Lower leg skin (tissue), 3 donors: Measurements from ENCODE around the gene CRYM.

ENCODE experiments used
- CTCF ChIP-seq, 3 donors: fragments of 450-650 bp; IDR thresholded peaks; one replicate each; pipeline ENCODE4 v1.5.1; 2016; ENCODE audit warnings: antibody characterized with exemption in 3 of 3, mild to moderate bottlenecking in 3 of 3, moderate library complexity in 2 of 3
- POLR2A ChIP-seq, 2 donors: fragments of 450-650 bp; IDR thresholded peaks; one replicate each; pipeline ENCODE4 v1.6.1; 2016 to 2017; ENCODE audit warnings: antibody characterized with exemption in 2 of 2, mild to moderate bottlenecking in 1 of 2, moderate library complexity in 1 of 2

GRCh38 chr16:21300309-21301167, 22.4 kb upstream of the CRYM start:
- TF ChIP-seq CTCF (IDR thresholded peaks at IDR 0.05), result peak in 1 of 3 donors; percentile 91
- no peak for TF ChIP-seq POLR2A (IDR thresholded peaks at IDR 0.05)
